Spleen (tissue), 7 donors: ENCODE data around the gene MVB12A.
A peak's percentile ranks its signal among the peaks of the same experiment; 100 is the strongest.

ENCODE experiments used
- CTCF ChIP-seq, 11 experiments: fragments of 200-600 bp in 7 of 11; fragments of 450-650 bp in 4 of 11; sonication (generic) in 4 of 11; IDR thresholded peaks in 8 of 11; conservative IDR thresholded peaks in 3 of 11; 1 replicate in 7 of 11; 2 replicates in 4 of 11; pipeline versions ENCODE4 v1.4.0 to v1.8.0; 2016 to 2021; ENCODE audit warnings: antibody characterized with exemption in 11 of 11, inconsistent platforms in 4 of 11, mild to moderate bottlenecking in 1 of 11
- POLR2A ChIP-seq, 3 donors: fragments of 450-650 bp; IDR thresholded peaks; one replicate each; pipeline ENCODE4 v1.5.1; 2017; ENCODE audit warnings: antibody characterized with exemption in 3 of 3, mild to moderate bottlenecking in 1 of 3
- donor health status: DM: no; HTN: no; CAD: no; lungs with moderate emphysema.
- donor health status: DM: no; HTN: no; CAD: no.
- donor health status: DM: no; HTN: no; CAD: no.

- TF ChIP-seq CTCF (IDR thresholded peaks at IDR 0.05 in 8 of 11, conservative IDR thresholded peaks at IDR 0.05 in 3 of 11) (peak in 3 of 11 experiments; percentile 8 to 31 (median 13)), POLR2A (IDR thresholded peaks at IDR 0.05) (no peak)
Measured at GRCh38 chr19:17420475-17420924, 653 bp downstream of the MVB12A start.
